Kidney capillary endothelial cell (primary cell): ENCODE data around the gene COL15A1.
A peak's percentile ranks its signal among the peaks of the same experiment; 100 is the strongest.

Experiments
- DNase-seq: peaks from one replicate; pipeline ENCODE4 v3.0.0-alpha.2; 2018; ENCODE audit warnings: low spot score

Gene COL15A1

DNA sequence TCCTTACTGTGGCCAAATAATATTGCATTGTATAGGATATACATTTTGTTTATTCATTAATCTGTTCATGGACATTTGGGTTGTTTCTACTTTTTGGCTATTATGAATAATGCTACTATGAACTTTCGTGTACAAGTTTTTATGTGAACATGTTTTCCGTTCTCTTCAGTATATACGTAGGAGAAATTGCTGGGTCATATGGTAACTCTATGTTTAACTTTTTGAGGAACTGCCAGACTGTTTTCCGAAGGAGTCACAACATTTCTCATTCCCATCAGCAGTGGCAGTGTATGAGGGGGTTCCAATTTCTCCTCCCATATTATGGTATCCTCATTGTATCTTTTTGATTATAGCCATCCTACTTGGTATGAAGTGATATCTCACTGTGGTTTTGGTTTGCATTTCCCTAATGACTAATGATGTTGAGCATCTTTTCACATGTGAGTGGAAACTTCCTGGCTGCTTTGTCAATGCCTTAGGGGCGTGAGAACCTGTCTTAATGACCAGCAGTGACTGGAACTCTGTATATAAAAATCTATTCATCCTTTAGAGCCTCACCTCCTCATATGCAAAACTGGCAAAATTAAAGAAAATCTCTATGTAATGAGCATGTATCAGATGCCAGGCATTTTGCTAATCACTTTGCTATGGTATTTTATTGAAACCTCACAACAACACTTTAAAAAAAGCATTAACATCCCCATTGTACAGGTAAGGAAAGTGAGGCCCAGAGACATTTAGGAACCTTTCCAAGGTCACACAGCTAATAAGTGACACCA lies 113.4 kb downstream of the COL15A1 start:
- peak; percentile 40 for DNase-seq

GRCh38 chr9:99057665-99058625 lies 114.2 kb downstream of the COL15A1 start:
- DNase-seq: no peak

DNA sequence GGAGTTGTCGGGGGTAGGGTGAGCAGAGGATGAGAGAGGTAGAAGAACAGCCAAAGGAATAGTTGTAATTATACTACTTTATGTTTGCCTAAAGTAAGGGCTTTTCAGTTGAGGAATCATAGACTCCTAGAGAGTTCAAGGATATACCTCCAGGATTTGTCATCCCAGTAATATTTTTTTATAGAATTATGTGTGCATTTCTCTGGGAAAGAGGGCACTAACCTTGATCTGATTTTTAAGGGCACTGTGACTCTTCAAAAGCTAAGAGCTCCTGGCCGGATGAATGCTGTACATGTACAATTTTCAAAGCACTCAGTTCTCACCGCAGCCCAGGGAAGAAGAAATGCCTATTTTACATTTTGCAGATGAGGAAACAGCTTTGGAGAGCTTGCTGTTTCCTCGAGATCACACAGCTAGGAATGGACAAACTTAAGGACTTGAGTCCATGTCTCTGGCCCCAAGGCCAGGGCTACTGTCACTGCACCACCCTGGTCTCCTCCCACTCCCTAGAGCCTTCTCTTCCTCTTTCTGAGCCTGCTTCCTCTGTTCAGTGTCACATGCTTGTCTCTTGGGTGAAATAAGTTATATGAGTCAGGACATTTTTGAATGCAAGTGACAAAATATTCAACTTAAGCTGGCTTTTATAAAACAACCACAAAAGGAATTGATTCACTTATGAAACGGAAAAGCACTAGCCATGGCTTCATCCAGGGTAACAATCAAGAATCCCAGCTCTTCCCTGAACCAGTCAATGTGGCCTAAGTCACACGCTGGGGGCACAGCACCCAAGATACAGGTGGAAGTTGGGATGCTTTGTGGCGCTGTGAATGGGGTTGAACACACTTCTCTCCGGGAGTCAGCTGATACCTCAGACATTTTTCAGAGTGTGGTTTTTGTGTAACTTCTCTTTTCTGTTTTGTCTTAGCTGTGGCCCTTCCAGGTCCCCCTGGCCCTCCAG lies 115.5 kb downstream of the COL15A1 start:
- DNase-seq: peak; percentile 56

DNA sequence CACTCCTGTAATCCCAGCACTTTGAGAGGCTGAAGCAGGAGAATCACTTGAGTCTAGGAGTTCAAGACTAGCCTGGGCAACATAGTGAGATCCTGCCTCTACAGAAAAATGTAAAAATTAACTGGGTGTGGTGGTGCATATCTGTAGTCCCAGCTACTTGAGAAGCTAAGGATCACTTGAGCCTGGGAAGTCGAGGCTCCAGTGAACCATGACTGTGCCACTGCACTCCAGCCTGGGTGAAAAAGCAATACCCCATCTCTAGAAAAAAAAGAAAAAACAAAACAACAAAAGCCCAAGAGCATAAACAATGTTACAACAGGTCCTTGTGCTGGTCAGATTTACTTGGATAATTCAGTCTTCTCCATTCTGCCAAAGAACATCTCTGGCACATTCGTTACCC lies 116.9 kb downstream of the COL15A1 start:
- DNase-seq: no peak

DNA sequence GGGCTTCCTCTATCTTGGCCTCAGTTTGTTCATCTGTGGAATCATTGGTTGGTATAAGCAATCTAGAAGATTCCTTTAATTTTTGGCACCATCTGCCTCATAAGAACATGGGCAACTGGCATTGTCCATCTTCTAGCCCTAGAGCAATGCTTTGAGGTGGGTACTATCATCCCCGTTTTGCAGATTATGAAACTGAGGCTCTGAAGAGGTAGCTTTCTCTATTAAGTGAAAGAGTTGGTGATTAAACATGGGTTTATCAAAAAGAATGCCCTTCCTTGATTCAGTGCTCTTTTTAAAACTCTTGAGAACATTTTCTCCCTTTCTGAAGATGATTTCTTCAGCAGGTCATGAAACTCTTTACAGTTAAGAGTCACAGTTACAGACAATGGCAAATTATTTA lies 118.8 kb downstream of the COL15A1 start:
- DNase-seq: no peak

DNA sequence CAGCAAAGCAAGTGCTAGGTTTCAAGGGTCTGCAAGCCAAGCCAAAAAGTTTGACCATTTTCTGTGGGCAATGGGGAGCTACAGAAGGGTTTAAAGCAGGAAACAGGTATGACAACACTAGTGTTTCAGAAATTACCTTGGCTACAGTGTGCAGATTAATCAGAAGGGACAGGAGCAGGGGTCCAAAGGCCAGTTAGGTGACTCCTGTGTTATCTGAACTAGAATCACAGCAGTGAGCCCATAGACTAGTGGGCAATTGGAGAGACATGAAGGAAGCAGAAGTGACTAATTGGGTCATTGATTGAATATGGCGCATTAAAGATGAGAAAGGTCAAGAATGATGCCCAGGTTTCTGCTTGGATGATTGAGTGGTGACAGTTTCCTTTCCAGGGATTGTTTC lies 119.8 kb downstream of the COL15A1 start:
- no peak for DNase-seq

- no peak for DNase-seq
Measured at GRCh38 chr9:99066571-99066970, 122.9 kb downstream of the COL15A1 start.

GRCh38 chr9:99069075-99069474 lies 125.4 kb downstream of the COL15A1 start:
- DNase-seq: no peak

- no peak for DNase-seq
Measured at GRCh38 chr9:99069546-99069945, 125.8 kb downstream of the COL15A1 start.

- DNase-seq: no peak
Measured at GRCh38 chr9:99070681-99071080, 127.0 kb downstream of the COL15A1 start.

DNA sequence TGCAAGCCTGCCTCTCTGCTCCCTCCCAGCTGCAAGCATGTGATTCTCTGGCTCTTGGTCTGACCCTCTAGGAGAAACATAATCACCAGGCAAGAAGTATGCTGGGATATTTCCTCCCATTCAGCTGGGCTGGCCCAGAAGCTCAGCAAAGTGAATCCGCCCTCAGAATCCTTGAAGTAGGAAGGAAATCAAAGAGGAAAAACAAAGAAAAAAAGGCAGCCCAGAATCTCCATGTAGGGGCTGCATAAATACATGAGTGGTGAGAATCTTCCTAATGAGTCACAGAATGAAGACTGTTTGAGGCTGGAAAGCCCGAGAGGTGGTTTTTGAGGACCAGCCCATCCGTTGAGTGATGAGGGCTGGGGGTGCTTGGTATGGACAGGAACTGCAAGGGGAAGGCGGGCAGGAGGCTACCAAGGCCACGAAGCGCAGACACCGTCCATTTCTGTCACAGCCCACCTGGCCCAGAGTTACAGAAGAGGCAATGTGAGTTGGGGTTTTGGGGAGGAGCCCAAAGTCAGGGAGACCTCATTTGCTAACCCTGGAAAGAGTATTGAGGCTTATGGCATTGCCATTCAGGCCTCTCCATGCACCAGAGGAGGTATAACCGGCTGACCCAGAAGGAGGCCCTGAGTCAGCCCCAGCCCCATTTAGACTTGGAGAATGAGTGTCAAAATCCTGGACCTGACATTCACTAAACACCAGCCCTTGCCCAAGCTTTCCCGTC lies 127.8 kb downstream of the COL15A1 start:
- DNase-seq: no peak

DNA sequence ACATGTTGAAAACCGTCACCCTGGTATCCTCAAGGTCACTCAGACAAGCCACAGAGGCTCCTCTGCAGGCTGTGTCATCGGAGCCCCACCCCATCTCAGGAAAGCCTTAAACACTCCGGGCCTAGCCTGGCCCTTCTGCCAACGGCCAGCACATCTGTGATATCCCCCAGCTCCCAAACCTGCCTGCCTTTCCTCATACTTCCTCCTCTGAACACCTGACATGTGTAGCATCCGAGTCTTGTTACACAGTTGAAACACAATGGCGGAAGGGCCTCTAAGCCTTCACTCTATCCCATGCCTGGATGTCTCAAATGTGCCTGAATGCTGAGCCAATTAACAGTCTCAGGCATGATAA lies 128.3 kb downstream of the COL15A1 start:
- DNase-seq: no peak

DNA sequence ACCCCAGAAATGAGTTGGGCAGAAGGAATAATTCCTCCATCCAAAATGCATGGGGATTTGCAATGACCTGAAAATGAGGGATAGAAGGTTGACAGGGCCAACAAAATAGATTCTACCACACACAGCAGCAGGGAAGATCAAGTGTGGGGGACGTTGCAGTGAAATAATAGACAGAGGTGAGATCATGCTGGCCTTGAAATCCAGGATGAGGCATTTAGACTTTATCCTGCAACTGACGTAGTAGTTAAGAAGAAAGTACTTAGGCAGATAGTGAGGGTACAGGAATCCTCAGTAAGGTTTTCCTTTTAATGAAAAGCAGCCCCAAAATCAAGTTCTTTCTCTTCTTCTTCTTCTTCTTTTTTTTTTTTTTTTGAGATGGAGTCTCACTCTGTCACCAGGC lies 129.6 kb downstream of the COL15A1 start:
- no peak for DNase-seq

DNA sequence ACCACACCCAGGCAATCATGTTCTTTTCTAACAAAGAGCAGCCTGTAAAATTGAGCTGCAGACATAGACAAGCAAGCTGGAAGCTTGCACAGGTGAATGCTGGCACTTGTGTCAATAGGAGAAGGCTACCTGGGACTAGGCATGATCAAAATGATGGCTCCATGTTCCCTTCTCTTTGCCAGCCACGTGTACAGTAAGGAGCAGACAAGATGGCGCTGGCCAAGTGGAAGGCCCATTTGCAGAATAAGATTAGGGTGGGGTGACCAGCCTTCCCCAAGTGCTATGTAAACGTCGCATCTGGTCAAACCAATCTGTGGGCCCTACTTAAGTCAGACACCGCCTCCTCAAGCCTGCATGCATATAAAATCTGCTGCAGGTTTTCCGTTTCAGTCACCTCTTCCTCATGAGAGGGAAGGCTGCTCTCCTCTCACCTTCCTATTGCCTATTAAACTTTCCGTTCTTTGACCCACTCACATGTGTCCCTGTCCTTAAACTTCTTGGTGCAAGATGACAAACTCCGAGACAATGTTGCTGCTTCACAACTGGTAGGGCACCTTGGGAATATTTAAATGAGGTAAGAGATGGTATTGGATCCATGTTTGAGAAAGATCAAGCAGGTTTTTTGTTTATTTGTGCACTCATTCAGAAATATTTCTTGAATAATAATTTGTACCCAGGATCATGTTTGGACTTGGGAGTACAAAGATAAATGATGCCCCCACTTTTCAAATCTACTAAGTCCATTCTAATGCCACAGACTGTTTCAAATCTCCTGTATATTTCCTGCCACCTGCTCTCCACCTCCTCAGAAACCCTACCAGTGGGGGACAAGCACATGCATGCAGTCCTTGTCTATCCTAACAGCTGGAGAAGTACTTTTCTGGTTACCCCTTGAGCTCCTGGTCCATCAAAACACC lies 130.5 kb downstream of the COL15A1 start:
- no peak for DNase-seq

DNA sequence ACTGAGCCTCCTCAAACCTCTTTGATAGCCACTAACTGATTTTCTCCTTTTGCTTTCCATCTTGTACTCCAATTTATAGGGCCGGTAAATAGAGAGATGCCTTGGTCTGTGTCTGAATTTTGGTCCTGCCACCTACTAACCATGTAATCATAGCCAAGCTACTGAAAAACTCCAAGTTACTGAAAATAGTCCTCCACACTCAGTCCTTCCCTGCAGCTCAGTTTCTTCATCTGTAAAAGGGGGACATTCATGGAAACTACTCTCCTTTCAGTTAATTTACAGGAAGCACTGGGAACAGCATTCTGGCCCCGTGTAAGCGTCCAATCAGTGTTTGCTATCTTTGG lies 131.2 kb downstream of the COL15A1 start:
- DNase-seq: no peak

DNA sequence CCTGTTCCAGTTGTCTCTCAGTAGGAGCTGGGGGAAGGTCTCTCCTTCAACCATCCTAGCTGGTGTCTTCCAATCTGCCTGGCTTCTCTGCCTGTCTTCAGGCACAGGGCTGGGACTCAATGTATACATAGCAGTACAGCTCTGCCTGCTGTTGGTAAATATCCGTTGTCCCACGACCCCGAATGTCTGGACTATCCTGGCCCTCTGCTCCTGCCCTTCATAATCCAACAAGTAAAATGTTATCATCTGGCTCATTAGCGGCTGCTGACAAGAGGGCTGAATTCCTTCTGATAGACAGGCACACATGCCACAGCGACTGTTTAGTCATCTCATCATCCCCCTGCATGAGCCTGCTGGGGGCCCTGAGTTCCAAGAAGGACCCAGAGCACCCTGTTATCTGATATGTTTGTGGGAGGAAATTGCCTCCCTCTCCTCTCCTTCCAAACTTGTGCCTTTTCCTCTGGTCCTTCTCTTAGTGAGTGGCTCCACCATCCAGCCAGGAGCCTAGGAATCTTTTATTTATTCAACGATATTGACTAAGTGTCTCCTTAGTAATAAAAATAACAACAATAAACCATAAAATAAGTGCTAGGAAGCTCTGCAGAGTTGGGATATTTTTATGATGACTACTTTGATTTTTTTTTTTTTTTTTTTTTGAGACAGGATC lies 131.7 kb downstream of the COL15A1 start:
- no peak for DNase-seq

DNA sequence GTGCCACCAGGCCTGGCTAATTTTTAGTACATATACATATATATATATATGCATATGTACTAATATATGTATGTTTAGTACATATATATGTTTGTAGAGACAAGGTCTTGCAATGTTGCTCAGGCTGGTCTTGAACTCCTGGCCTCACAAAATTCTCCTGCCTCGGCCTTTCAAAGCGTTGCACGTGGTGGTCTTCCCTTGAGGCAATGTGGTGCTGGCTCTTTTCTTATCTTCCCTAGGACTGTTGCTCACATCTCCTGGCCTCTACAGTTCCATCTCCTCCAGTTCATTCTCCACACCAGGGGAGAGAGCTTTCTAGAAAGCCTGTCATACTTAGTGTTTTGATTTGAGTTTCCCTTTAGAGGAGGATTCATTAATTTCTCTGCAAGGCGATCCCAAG lies 132.3 kb downstream of the COL15A1 start:
- DNase-seq: no peak

DNA sequence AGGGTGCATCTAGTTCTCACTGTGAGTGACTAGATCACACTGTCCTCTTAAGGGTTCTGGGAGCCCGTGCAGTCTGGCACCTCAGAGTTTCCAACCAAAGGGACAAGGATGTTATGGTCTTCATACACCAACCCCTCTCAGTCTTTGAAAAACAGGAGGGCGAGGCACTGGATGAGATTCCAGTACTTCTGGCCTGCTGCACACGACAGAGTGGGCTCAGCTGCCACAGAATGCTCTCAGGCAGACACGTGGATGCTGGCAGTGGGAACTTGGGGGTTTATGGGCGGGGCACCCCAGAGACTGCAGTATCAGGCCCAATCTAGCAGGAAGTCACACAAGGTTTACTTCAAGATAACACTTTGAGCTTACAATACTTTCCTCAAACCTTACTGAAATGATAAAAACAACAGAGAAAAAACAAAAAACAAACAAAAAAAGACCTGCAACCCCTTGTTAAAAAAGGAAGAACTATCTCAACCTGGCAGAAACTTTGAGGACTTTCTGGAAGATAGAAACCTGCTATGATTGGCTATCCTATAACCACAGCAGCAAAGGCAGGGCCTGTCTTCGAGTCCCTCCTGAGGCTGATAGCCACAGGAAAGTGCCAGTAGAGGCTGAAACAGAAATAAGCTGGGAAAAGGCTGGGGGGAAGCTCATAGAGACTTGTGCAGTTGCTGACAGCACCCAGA lies 132.9 kb downstream of the COL15A1 start:
- DNase-seq: no peak

DNA sequence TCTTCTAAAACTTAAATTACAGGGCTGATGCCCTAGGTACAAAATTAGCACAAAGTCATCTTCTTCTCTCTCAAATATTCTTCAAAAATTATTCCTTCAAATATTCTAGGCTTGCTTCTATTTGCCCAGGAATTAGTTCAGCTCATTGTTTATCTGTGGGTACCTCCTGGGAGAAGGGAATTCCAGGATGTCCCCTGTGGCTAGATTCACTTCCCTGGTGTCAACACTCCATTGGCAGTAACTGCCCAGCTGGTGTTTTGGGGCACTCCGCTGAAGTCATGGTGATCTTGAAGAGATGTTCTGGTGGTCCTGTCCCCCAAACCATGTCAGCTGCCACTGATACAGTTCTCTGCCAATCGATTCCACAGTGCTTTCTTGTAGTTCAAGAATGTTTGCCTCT lies 135.0 kb downstream of the COL15A1 start:
- DNase-seq: no peak
